DMS153 treated with DMSO at 0.1 percent for 48 hours (cell line): ENCODE data around the gene RPS27A.
A peak's percentile ranks its signal among the peaks of the same experiment; 100 is the strongest.
"Not testable (repeated sequence)": the region's sequence is repeated elsewhere in the genome, so short reads cannot be mapped to it uniquely, and the experiment has no call there.

Experiments
- DNase-seq: peaks from one replicate; lab custom pipeline; 2025; ENCODE audit not compliant: unreplicated experiment; lab: John Stamatoyannopoulos, UW

RPS27A gene

GRCh38 chr2:55236992-55237543, 4.6 kb downstream of the RPS27A start:
- no peak for DNase-seq

DNA sequence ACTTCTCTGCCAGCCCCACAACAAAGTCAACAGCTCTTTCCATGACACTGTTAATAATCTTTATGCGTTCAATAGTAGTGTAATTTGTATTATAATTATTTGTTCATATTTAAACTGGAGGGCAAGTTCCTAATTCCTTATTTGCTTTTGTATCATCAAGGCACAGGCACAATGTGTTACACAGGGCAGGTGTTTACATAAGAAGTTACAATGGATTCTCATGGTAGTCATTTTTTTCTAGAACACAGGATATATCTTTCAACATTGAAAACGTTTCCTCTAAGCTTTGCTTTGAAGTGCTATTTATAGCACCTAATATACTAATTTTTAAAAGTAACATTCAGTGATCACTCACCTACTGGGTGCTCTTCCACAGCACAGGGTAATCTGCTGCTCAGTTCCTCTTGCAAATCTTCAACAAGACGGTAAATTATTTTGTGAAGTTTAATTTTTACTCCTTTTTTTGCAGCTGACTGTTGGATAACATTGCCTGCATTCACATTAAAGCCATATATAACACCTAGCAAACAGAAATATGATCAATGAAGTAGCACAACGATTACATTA, 7.3 kb downstream of the RPS27A start:
- no peak for DNase-seq

DNA sequence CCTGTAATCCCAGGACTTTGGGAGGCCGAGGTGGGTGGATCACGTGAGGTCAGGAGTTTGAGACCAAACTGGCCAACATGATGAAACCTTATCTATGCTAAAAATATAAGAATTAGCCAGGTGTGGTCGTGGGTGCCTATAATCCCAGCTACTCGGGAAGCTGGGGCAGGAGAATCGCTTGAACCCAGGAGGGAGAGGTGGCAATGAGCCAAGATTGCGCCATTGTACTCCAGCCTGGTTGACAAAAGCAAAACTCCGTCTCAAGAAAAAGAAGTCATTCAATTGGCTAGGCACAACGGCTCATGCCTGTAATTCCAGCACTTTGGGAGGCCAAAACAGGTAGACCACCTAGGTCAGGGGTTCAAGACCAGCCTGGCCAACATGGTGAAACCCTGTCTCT, 9.1 kb downstream of the RPS27A start:
- DNase-seq, result not testable (repeated sequence)

DNA sequence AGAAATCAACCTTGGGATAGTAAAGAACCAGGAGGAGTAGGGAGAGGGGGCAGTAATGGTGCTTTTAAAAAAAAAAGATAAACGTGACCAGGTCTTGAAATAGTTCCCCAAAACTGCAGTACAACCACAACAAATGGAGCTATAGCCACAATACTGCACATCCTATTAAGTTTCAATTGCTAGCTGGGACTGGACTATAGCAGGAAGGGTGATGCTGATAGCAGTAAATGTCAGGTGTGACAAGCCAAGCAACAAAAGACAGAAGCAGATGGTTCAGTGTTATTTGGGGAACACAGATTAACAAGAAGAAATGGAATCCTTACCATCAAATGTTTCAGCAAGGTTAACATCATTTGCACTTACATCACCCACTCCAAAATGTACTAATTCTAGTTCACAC, 10.1 kb downstream of the RPS27A start:
- DNase-seq, result no peak

- no peak for DNase-seq
These were observed 12.9 kb downstream of the RPS27A start for GRCh38 chr2:55245411-55245810.

- no peak for DNase-seq
These were observed 14.5 kb downstream of the RPS27A start for GRCh38 chr2:55247025-55247424.

- DNase-seq, result no peak
These were observed 20.3 kb downstream of the RPS27A start for GRCh38 chr2:55252832-55253231.

GRCh38 chr2:55259586-55259985, 27.1 kb downstream of the RPS27A start:
- DNase-seq, result not testable (repeated sequence)

GRCh38 chr2:55268288-55268906, 35.9 kb downstream of the RPS27A start:
- no peak for DNase-seq

DNA sequence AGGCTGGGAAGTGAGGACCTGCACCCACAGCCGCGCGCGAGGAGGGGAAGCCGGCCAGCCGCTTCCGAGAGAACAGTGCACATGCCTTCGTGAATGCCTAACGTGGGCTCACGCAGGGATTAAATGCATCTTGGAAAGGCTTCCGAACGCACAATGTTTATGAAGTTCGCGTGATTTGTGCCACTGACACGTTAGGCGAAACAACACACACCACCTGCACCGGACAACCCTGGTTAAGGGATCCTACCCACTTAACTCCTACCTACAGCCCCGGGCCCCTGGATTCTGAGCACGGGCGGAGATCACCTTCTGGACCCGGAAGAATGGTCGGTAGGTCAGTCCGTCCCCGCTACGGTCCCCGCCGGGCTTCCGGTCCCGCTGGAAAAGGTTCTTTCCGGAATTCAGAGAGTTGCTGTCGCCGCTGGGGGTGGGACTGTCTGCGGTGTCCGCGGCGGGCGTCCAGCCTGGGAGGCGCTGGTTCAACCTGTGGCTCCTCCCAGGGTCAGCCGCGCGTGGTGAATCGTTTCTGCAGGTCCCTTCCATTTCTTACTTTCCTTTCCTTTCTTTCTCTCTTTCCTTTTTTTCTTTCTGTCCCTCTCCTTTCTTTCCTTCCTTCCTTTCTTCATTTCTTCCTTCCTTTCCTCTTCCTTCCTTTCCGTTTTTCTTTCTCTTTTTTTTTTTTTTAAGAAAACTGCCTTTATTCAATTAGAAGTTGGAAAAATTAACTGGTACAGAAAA, 36.6 kb downstream of the RPS27A start, which contains the start of gene MTIF2:
Gene MTIF2, minus strand, starts transcription at position 325 of the 738 bp plus-strand sequence. CDS start 5,373 bp downstream, outside the sequence.
- peak; percentile 91 for DNase-seq

GRCh38 chr2:55269645-55269990, 37.1 kb downstream of the RPS27A start:
- no peak for DNase-seq

DNA sequence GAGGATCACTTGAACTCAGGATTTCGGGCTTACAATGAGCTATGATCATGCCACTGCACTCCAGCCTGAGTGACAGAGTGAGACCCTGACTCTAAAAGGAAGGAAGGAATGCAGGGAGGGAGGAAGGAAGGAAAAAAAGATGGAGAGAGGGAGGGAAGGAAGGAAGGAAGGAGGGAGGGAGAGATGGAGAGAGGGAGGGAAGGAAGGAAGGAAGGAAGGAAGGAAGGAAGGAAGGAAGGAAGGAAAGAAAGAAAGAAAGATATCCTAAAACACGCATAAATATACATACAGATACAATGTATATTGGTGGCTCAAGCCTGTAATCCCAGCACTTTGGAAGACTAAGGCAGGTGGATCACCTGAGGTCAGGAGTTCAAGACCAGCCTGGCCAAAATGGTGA, 41.9 kb downstream of the RPS27A start:
- DNase-seq, result not testable (repeated sequence)

DNA sequence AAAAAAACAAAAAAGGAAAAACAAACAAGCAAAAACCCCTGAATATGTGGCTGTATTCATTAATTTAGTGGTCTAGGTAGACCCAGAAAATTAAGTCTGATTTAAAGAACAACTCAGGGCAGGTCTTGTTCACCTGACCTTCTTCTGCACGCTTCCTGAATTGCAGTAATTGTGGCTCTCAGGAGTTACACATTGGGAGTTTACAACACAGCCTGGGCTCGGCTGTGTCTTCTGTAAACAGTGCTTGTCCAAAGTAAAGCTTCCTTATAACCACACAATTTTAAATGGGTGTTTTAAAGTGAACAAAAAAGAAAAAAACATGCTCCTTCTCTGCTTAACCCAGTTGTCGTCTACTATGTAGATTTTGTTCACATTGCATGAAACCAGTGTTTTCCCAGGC, 44.8 kb downstream of the RPS27A start:
- DNase-seq, result no peak

- DNase-seq, result not testable (repeated sequence)
These were observed 46.8 kb downstream of the RPS27A start for GRCh38 chr2:55279214-55279835.

GRCh38 chr2:55279859-55280424, 47.5 kb downstream of the RPS27A start:
- DNase-seq, result not testable (repeated sequence)

GRCh38 chr2:55280851-55281546, 48.5 kb downstream of the RPS27A start:
- not testable (repeated sequence) for DNase-seq

- DNase-seq, result peak; percentile 80
These were observed 49.8 kb downstream of the RPS27A start for GRCh38 chr2:55282110-55282917.

GRCh38 chr2:55283083-55283482, 50.6 kb downstream of the RPS27A start:
- DNase-seq, result no peak
